GM21360 (cell line): ENCODE results near the gene TOM1L2.

Source experiments
- ATAC-seq: cut with Tn5 transposase; IDR thresholded peaks from one replicate; pipeline ENCODE4 v1.9.1; 2021; ENCODE audit warnings: mild to moderate bottlenecking, moderate library complexity; ENCODE audit not compliant: unreplicated experiment

TOM1L2 gene

DNA sequence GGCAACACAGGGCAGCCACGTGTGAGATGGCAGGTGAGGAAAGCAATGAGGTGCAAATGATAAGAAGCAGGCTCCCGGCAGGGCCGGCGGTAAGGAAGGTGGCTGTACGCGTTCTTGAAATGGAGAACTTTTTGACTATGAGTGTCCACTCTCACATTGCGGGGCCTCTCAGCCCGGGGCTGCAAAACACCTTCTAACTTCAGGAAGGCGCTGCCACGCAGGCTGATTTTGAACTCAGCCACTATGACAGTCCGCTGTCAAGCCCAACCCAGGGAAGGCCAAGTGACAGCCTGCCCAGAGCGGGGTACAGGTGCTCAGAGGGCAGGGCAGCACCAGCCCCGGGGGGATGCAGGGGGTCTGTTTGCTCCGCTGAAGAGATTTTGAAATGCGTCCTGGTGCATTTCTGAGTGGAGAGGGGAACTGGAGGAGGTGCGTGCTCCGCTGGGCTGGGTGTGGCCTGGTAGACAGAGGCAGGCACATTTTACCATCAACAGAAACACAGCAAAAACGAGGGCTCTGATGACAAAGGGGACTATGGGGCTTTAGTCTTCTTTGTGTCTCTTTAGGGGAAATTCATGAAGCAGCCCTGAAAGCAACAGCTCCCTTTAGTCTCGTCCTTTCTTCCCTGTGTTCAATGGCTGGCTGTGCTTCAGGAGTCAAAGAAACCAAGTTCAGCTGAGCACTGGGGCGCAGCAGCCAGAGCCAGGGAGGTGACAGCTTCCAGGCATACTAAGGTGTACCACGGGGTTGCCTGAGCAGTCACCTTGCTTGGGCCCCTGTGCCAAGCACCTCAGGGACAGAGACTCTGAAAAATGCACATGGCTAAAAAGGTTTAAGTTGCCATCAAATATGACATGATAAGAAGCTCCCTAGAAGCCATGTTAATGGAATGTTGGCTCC lies 120.8 kb downstream of the TOM1L2 start:
- no peak for ATAC-seq

GRCh38 chr17:17849845-17850373 lies 122.3 kb downstream of the TOM1L2 start:
- ATAC-seq, result no peak

GRCh38 chr17:17849147-17849820 lies 122.9 kb downstream of the TOM1L2 start:
- peak; percentile 45 for ATAC-seq

DNA sequence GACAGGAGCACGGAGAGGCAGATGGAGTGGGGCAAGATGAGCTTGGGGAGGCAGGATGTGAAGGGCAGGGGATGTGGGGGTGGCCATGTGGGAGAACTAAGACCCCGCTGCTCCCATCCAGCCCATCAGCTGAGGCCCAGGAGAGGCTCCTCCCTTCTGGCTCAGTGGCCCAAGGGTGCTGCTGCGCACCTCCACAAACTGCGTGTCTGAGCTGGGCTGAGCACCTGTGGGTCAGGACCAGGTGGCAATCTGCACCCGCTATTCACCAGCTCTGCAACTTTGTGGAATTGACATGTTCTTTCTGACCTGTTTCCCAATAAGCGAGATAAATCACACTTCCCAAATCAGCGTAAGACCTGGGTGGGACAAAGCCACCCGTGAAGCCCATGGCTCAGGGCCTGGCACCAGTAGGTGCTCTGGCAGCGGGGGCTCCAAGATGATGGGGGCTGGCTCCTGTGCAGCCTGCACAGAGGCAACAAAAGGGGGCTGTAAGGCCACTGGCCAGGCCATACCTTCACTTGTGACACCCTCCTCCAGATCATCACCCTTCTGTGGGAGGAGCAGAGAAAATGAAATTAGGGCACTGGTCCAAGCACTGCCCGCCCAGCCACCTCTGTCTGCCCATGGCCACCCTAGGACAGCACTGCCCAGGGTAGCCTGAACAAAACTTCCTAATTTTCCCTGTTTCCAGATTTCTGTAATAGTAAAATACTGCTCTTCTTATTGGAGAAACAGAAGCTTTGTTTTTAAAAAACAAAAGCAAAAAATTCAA lies 123.7 kb downstream of the TOM1L2 start:
- ATAC-seq, result no peak

GRCh38 chr17:17847726-17848125 lies 124.5 kb downstream of the TOM1L2 start:
- ATAC-seq, result no peak

DNA sequence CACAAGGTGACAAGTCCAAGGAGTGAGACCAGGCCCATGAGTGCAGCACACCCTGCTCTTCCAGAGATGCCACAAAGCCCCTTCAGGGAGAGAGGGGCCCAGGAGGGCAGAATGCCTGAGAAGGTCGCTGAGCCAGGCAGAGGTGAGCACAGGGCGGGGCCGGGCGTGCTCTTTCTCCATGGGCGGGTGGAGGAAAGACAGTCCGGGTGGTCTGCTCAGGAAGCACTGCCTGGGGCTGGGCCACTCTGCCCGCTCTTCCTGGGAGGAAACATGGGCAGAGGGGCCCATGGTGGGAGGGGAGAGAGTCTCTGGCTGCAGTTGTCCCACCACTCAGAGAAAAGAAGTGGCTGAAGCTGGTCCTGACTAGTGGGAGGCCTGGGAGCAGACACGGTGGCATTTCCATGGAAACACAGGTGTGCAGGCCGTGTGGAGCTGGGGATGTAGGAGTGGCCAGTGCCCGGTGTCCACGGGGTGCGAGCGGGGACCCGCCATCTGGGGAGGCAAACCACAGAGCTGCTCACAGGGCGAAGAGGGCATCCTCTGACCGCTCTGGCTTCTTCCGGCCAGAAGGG lies 125.0 kb downstream of the TOM1L2 start:
- no peak for ATAC-seq

GRCh38 chr17:17846645-17847044 lies 125.6 kb downstream of the TOM1L2 start:
- no peak for ATAC-seq

DNA sequence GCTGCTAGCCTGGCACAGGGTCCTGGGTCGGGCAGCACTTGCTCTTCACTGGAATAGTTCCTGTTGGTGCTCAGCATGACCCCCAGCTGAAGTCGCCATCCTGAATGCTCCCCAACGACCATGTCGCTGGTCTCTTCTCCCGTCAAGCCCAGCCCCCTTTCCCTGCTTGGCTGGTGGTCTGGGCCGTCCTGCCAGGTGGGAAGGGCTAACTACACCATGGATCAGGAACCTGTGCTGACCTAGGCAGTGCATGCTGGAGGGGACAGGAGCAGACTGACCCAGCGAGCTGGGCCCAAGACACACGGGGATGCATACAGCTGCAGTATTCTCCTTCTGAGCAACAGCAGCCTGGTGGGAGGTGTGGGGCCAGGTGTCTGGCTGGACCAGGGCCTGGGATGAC lies 126.2 kb downstream of the TOM1L2 start:
- ATAC-seq, result no peak

DNA sequence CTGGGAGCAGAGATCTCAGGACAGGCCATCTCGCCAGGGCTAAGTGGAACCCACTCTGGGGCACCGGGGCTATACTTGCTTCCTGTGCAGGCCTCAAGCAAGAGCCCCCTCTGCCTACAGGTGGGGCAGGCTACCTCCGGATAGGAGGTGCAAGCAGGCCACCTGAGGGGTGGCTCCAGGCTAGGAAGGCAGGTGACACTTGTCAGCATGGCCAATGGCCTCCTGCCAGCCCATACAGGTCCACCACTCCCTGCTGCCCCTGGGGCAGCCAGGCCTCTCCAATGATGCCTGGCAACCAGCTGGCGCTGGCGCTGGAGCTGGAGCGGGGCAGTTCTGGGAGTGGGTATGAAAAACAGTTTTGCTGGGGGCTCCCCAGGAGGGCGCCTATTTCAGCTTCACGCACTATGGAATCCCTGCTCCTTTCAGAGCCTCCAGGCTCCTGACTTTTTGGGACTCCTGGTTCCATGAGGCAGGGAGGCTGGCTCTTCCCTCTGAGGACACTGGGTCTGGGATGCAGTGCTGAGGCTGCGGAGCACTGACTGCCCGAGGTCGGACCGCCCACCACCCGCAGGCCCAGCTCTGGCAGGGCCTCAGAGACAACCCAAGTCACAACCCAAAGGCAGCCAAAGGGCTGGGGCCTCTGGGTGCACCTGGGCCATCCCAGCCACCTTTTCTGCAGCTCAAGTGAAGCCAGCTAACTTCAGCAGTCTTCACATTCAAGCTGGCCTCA lies 127.0 kb downstream of the TOM1L2 start:
- ATAC-seq, result no peak

DNA sequence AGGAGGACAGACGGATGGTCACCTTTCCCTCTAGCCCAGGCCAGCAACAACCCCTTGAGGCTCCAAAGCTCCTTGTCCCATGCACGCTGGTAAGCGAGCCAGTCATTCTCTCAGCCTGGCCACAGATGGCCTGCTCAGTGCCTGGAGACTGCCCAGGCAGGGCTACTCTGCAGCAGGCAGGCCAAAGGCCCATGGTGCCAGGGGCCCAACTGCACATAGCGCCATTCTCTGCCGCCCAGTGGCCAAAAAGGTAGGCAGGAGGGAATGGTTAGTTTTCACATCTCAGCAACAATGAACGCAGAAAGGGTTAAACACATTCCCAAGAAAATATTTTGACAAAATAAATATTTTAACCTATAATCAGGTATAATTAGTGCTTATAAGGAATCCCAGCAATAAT lies 127.7 kb downstream of the TOM1L2 start:
- no peak for ATAC-seq

DNA sequence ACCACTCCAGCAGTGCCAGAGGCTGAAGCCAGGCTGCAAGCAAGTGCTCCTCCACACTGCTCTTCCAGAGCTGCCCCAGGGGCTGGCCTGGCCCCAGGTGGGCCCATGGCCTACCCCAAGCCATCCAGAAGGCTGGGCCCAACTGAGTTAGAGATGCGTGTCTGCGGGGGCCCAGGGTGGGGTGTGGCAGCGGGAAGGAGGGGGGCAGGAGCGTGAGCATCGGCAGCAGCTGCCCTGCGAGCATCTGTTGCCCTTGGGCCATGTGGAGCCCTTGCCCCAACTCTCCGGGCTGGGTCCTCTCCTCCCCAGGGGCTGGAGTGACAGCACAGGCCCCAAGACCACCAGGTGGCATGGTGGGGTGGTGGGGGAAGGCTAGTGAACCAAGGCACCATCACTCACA lies 128.1 kb downstream of the TOM1L2 start:
- ATAC-seq, result no peak

DNA sequence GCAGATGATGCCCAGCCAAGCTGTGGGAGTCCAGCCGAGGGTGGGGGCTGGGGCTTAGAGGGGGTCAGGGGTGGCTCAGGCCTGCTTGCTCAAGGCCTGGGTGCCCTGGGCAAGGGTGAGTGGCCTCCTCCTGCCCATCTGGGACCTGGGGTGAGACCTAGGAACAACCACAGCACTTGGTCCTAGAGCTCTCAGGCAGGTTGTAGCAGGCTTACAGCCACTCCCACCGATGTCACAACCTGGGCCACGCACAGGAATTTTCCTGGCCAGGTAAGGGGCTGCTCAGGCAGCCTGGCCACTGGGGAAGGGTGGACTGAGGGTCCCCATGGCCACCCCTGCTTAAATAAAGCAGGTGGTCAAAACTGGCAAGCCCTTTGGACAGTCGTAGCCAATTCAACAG lies 129.1 kb downstream of the TOM1L2 start:
- ATAC-seq, result no peak

- no peak for ATAC-seq
These were observed 129.9 kb downstream of the TOM1L2 start for GRCh38 chr17:17842111-17842876.

- ATAC-seq, result no peak
These were observed 130.6 kb downstream of the TOM1L2 start for GRCh38 chr17:17841601-17842025.

- ATAC-seq, result no peak
These were observed 131.2 kb downstream of the TOM1L2 start for GRCh38 chr17:17840751-17841591.

DNA sequence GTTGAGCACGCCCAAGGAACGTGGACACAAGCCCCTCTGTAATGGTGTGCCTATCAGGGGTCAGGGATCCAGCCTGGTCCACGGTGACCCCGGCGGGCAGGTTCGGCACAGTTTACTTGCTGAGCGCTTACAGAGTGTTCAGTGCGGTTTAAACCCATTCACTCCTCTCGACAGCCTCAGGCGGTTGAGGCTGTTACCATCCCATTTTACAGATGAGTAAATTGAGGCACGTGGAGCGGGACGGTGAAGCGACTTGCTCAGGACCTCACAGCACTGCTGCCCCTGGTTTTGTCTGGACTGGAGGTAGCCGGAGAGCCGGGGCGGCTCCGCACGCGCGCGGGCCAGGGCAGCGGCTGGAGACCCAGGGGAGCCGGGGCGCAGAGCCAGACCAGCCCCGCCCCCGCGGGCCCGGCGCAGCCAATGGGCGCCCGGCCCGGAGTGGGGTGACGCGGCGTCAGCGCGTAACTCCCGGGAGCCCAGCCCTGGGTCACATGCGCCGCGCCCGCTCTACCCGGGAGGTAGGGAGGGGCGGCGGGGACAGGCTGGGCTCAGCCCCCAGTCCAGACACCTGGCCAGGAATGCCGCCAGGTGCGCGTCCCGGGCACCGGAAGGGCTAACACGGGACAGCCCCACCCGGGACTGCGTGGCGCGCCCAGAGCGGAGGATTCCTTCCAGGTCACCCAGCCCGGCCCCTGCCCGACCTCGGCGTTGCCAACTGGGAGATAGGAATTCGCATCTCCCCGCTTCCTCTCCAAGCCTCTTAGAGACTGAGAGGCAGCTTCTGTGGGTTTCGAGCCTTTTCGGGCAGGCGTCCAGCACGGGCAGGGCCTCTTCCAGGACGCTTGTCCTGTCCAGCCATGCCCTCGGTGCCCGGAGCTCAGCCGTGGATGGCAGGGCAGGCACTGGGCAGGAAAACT lies 132.2 kb downstream of the TOM1L2 start:
- ATAC-seq, result peak; percentile 52
